Calu3 (cell line): ENCODE data around the gene CACNA2D3. TPM values are rescaled to one million over a fixed set of nuclear protein-coding genes. Genes with fewer than 3 reads are reported as not detected.

ENCODE experiments used
- BruUV-seq: library from RNA; stranded (reverse); fragments of 400-500 nt; replicated peaks from 2 replicates; lab custom pipeline; 2021; lab: Mats Ljungman, UMichigan
- CTCF ChIA-PET: fragments of 300-600 bp; sonication (Branson Sonifier 250); formaldehyde crosslinking; loops from one replicate; lab custom pipeline; 2022; ENCODE audit warnings: antibody characterized with exemption; lab: Charles Lee
- DNase-seq: peaks from one replicate; pipeline ENCODE4 v3.0.0; 2022
- H3K27ac Mint-ChIP-seq: one replicate; pipeline ENCODE4 v1.8.0; 2022; ENCODE audit warnings: mixed read lengths; ENCODE audit not compliant: unreplicated experiment
- H3K27me3 Mint-ChIP-seq: one replicate; pipeline ENCODE4 v1.8.0; 2022; ENCODE audit warnings: mixed read lengths; ENCODE audit not compliant: unreplicated experiment
- H3K36me3 Mint-ChIP-seq: one replicate; pipeline ENCODE4 v1.8.0; 2022; ENCODE audit warnings: mild to moderate bottlenecking, moderate library complexity, mixed read lengths; ENCODE audit not compliant: insufficient read depth, unreplicated experiment
- H3K4me1 Mint-ChIP-seq: one replicate; pipeline ENCODE4 v1.8.0; 2022; ENCODE audit warnings: mild to moderate bottlenecking, low read depth, mixed read lengths; ENCODE audit not compliant: unreplicated experiment
- H3K4me3 Mint-ChIP-seq: one replicate; pipeline ENCODE4 v1.8.0; 2022; ENCODE audit warnings: mild to moderate bottlenecking, low read depth, moderate library complexity, mixed read lengths; ENCODE audit not compliant: unreplicated experiment
- H3K9me3 Mint-ChIP-seq: one replicate; pipeline ENCODE4 v1.8.0; 2022; ENCODE audit warnings: low read depth, mixed read lengths; ENCODE audit not compliant: unreplicated experiment
- intact Hi-C: fragments of 100-400 bp; cut with micrococcal nuclease; formaldehyde crosslinking; loops from one replicate; pipeline ENCODE4 v1.10.0; 2022; ENCODE audit not compliant: unreplicated experiment
- total RNA-seq: library from RNA; stranded (reverse); gene quantifications from 2 replicates; pipeline ENCODE4 v1.2.3, GENCODE V29; 2022
- TF ChIP-seq, protein P1 (sequence below): fragments of 200-600 bp; IDR thresholded peaks from one replicate; pipeline ENCODE4 v1.8.0; 2022; ENCODE audit warnings: antibody characterized with exemption; ENCODE audit not compliant: unreplicated experiment

Gene CACNA2D3
- total RNA-seq, 1 experiment from 2014 or later, result not detected

DNA sequence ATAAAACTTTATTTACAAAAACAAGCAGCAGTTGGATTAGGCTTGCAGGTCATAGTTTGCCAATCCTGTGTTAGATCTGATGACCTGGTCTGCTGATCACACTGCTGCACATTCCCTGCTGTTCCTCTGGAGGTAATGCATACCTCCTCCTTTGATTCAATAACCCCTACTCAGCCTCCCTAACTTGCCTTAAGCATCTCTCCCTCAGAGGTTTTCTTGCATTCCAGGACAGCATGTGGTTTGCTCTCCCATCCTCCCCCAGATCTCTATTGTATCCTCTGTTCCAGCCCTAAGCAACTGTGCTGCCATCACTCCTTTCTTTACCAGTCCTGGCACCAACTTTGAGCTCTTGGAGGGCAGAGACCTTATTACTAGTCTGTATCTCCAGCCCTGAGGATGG lies 63.4 kb downstream of the CACNA2D3 start:
- Mint-ChIP-seq H3K27me3 (no peaks in the 10 kb centered on the region), H3K4me1 (no peaks in the 10 kb centered on the region), H3K4me3 (no peak overlapping the region), H3K9me3 (no peaks in the 10 kb centered on the region), H3K36me3 (no peaks in the 10 kb centered on the region), H3K27ac (no peak overlapping the region)
- intact Hi-C loops, result no loop called here
- TF ChIP-seq, protein P1, sequence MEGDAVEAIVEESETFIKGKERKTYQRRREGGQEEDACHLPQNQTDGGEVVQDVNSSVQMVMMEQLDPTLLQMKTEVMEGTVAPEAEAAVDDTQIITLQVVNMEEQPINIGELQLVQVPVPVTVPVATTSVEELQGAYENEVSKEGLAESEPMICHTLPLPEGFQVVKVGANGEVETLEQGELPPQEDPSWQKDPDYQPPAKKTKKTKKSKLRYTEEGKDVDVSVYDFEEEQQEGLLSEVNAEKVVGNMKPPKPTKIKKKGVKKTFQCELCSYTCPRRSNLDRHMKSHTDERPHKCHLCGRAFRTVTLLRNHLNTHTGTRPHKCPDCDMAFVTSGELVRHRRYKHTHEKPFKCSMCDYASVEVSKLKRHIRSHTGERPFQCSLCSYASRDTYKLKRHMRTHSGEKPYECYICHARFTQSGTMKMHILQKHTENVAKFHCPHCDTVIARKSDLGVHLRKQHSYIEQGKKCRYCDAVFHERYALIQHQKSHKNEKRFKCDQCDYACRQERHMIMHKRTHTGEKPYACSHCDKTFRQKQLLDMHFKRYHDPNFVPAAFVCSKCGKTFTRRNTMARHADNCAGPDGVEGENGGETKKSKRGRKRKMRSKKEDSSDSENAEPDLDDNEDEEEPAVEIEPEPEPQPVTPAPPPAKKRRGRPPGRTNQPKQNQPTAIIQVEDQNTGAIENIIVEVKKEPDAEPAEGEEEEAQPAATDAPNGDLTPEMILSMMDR, result no peak
- no peak for DNase-seq
- CTCF ChIA-PET, result no interaction called here
- no TSS peak for BruUV-seq

DNA sequence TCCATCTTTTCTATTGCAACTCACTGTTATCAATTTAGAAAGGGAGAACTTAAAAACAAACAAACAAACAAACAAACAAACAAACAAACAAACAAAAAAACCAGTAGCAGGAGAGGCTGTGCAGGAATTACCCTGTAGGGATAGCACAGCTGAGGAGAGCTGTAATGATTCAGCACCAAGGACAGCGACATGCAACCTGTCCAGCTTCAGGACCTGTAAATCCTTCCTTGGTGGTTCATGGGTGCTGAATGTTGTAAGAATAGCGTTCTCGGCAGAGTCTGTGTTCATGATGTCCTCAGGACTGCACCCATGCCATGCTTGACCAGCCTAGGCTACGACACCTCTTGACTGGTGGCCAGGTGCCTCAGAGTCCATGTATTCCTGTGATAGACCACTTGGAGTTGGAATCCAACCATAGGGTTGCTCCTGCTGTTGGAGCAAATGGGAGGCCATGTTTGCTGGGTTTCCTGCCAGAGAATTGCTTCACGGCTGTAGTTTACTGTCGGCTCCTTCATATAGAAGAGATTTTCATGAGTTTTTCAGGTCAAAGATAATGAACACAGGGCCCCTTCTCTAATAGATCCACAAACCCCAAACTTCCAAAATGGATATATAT lies 65.9 kb downstream of the CACNA2D3 start:
- CTCF ChIA-PET, result no interaction called here
- Mint-ChIP-seq H3K9me3 (no peaks in the 10 kb centered on the region), H3K27me3 (peaks cover 23% of the 10 kb centered on the region), H3K27ac (no peak overlapping the region), H3K4me3 (no peak overlapping the region), H3K4me1 (no peaks in the 10 kb centered on the region), H3K36me3 (no peaks in the 10 kb centered on the region)
- TF ChIP-seq, protein P1, result no peak
- DNase-seq, result peak; percentile 45
- no TSS peak for BruUV-seq
- intact Hi-C loops, result no loop called here

DNA sequence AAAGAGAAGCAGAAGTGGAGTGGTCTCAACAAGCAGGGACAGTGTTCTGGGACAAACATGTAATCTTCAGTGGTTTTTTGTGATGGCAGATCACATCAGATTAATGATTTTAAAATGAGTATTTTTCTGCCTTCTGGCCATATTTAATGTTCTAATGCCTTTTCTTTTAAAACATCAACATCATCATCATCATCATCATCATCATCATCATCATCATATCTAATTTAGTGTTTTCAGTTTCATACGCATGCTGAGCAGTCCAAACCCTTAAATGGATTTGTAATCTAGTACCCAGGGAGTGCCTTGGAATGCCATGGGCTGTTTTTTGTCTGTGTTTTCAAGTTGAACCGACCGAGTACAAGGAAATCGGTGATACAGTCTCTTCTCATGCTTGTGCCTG lies 68.9 kb downstream of the CACNA2D3 start:
- Mint-ChIP-seq H3K9me3 (no peaks in the 10 kb centered on the region), H3K36me3 (no peaks in the 10 kb centered on the region), H3K27me3 (peaks cover 46% of the 10 kb centered on the region), H3K27ac (no peak overlapping the region), H3K4me3 (no peak overlapping the region), H3K4me1 (no peaks in the 10 kb centered on the region)
- intact Hi-C loops, result no loop called here
- TF ChIP-seq, protein P1, result no peak
- DNase-seq, result no peak
- CTCF ChIA-PET, result no interaction called here
- BruUV-seq, result no TSS peak

DNA sequence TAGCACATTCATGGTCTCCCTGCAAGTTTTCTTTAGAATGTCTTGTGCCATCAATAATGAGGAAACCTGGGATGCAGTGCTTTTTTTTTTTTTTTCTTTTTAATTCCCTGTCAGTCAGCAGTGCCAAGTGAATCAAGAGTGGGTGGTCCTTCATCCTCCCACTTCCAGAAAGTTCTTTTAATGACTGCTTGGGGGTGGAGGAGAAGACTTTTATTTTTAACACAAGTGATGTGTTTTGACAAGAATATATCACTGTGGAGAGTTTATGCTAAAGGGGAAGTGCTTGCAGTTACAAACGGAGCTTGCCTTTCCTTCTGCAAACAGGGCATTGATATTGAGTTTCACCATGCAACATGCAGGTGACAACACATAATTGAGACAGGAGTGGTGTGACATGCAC lies 69.7 kb downstream of the CACNA2D3 start:
- no TSS peak for BruUV-seq
- intact Hi-C loops, result no loop called here
- CTCF ChIA-PET, result interaction anchor here (0.6 kb wide), 1 partner anchor 17 kb away, joined by 3 read pairs; no protein-coding TSS in a partner anchor

More for the DNA sequence above, 69.7 kb downstream of the CACNA2D3 start:
- no peak for DNase-seq
- Mint-ChIP-seq H3K27ac (no peak overlapping the region), H3K9me3 (no peaks in the 10 kb centered on the region), H3K36me3 (no peaks in the 10 kb centered on the region), H3K4me3 (no peak overlapping the region), H3K4me1 (no peaks in the 10 kb centered on the region), H3K27me3 (peaks cover 53% of the 10 kb centered on the region)
- TF ChIP-seq, protein P1, result no peak
